Epithelial cell of proximal tubule (primary cell): Measurements from ENCODE around the gene SEPTIN1. TPM values are rescaled to one million over a fixed set of nuclear protein-coding genes. Genes with fewer than 3 reads are reported as not detected.

ENCODE experiments used
- DNase-seq: peaks from one replicate; pipeline ENCODE4 v3.0.0-alpha.2; 2011; ENCODE audit warnings: low read depth
- H3K4me3 ChIP-seq: 2 replicates; pipeline ENCODE4 v1.5.1; 2011; ENCODE audit warnings: low read depth, mild to moderate bottlenecking, low read length
- CTCF ChIP-seq: conservative IDR thresholded peaks from 2 replicates; pipeline ENCODE4 v1.5.1; 2012; ENCODE audit warnings: low read depth, mild to moderate bottlenecking, low read length
- total RNA-seq: library from RNA; depleted of rRNA; stranded (reverse); fragments of >200 nt; gene quantifications from 2 replicates; pipeline ENCODE4 v1.2.3, GENCODE V29; 2015

The SEPTIN1 gene
- 0.23 TPM in 1 of 2 replicates, not detected in the other for total RNA-seq

GRCh38 chr16:30382111-30382881, at the start of gene SEPTIN1:
Gene SEPTIN1 (minus strand): TSS chr16:30382561. CDS start chr16:30382542, 19 bp downstream.
- no peak for DNase-seq
- TF ChIP-seq CTCF, result no peak
- H3K4me3 ChIP-seq, result no peak within 1 kb of the TSS

DNA sequence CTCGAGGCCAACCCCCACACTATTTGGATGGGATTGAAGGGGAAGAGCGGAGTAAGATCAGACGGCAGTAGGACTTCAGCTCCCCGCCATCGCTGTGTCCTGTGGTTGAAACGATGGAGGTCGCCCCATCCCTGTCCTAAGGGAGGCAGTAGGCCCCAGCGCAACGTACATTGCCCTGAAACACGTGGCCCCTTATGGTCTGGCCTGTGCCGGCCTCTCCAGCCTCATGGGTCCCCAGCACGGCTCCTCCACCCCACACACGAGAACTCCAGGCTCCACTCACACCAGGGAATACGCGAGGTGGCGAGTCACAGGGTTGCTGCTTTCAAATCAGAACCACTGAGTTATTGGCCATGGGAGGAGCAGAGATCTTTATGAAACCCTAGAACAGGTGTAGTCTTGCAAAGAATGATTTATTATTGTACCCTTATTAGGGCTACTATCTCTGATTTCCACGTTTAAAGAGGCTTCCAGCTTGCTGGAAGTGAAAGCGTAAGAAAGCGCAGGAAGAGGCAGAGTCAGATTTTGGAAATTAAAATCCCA, 48.1 kb upstream of the SEPTIN1 start:
- no peak for TF ChIP-seq CTCF
- DNase-seq, result no peak
- H3K4me3 ChIP-seq, result peak overlapping the region; percentile 18

- peak; percentile 84 for TF ChIP-seq CTCF
- DNase-seq, result peak; percentile 97
- peak within 1 kb of the TSS; percentile 98 for H3K4me3 ChIP-seq
Observed at GRCh38 chr16:30429678-30430427, 47.5 kb upstream of the SEPTIN1 start, which contains the start of gene DCTPP1. Gene DCTPP1 (minus strand): TSS chr16:30430030. CDS start chr16:30429980, 50 bp downstream.

- H3K4me3 ChIP-seq, result peak overlapping the region; percentile 98
- TF ChIP-seq CTCF, result no peak
- DNase-seq, result no peak
Observed at GRCh38 chr16:30429418-30429677, 47.0 kb upstream of the SEPTIN1 start.

DNA sequence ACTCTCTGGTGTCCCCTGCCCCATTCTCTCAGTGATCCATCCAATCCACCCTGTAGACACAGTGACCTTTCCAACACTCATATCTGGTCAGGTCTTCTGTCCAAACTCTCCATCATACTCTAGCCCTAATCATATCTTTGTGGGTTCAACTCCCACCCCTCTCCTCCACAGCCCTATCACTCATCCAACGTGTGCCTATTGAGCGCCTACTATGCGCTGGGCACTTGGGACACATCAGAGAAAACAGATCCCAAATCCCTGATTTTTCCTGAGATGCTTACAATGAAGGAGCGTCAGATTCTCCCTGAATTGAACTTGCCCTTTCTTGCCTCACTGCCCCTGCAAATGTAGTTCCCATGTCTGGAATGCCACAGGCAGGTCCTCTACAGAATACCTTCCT, 45.7 kb upstream of the SEPTIN1 start:
- H3K4me3 ChIP-seq, result no peak overlapping the region
- no peak for DNase-seq
- no peak for TF ChIP-seq CTCF

DNA sequence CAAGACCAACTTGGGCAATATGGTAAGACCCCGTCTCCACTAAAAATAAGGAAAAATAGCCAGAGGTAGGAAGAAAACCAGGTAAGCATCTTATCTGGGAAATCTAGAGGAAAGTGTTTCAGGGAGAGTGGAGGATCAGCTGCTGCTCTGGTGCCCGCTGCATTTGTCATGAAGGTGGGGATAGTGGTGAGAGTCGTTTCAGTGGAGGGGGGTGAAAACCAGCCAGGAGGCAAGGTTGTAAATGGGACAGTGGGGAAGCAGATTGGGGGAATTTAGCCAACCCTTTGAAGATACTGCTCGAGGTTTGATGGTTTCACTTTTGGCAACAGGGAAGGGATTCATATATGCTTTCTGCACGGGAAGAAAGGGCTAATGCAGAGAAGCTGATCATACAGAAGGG, 38.6 kb upstream of the SEPTIN1 start:
- TF ChIP-seq CTCF, result no peak
- DNase-seq, result no peak
- H3K4me3 ChIP-seq, result no peak overlapping the region
